Ovary (tissue), 3 donors: ENCODE data around the gene SNRPB.

Experiments used
- CTCF ChIP-seq, 3 donors: fragments of 450-650 bp in 2 of 3; fragments of 200-600 bp in 1 of 3; IDR thresholded peaks; one replicate each; pipeline versions ENCODE4 v1.5.1 to v1.8.0; 2016 to 2022; ENCODE audit warnings: antibody characterized with exemption in 3 of 3, mild to moderate bottlenecking in 1 of 3
- EP300 ChIP-seq: sonication (generic); formaldehyde crosslinking; IDR thresholded peaks from one replicate; pipeline ENCODE4 v1.6.1; 2017; ENCODE audit warnings: antibody characterized with exemption
- POLR2A ChIP-seq: fragments of 450-650 bp; IDR thresholded peaks from one replicate; pipeline ENCODE4 v1.6.1; 2017; ENCODE audit warnings: antibody characterized with exemption, mild to moderate bottlenecking, moderate library complexity
- donor health status: DM: no; HTN: no; CAD: no.

- TF ChIP-seq CTCF (IDR thresholded peaks at IDR 0.05) (no peak), POLR2A (no peak), EP300 (no peak)
Observed at GRCh38 chr20:2485080-2485479, 14.5 kb upstream of the SNRPB start.
